GM23338 (cell line): ENCODE measurements around the gene SERTAD1.

Experiments used
- CREB1 ChIP-seq: fragments of 250-450 bp; sonication (Bioruptor Pico); IDR thresholded peaks from 2 replicates; pipeline ENCODE4 v1.5.0; 2020; ENCODE audit warnings: low read depth, mild to moderate bottlenecking, moderate library complexity
- CTCF ChIP-seq, 2 experiments: fragments of 200-600 bp in 1 of 2; sonication (generic) in 1 of 2; conservative IDR thresholded peaks; 2 replicates each; pipeline versions ENCODE4 v1.5.1 to v1.6.1; 2016 to 2017; ENCODE audit warnings: antibody characterized with exemption in 2 of 2, low read depth in 2 of 2, mild to moderate bottlenecking in 2 of 2, moderate library complexity in 1 of 2
- EZH2 ChIP-seq: fragments of 200-600 bp; sonication (generic); IDR thresholded peaks from one replicate; pipeline ENCODE4 v1.8.0; 2017; ENCODE audit warnings: antibody characterized with exemption, mild to moderate bottlenecking, low read depth; ENCODE audit not compliant: unreplicated experiment
- EZH2phosphoT487 ChIP-seq: fragments of 200-600 bp; sonication (generic); IDR thresholded peaks from one replicate; pipeline ENCODE4 v1.8.1; 2018; ENCODE audit warnings: antibody characterized with exemption; ENCODE audit not compliant: unreplicated experiment
- JUNB ChIP-seq: IDR thresholded peaks from one replicate; pipeline ENCODE4 v1.6.1; 2016; ENCODE audit warnings: antibody characterized with exemption; ENCODE audit not compliant: unreplicated experiment
- NANOG ChIP-seq: IDR thresholded peaks from 2 replicates; pipeline ENCODE4 v1.6.1; 2016; ENCODE audit warnings: antibody characterized with exemption, borderline replicate concordance
- POLR2AphosphoS5 ChIP-seq: IDR thresholded peaks from 2 replicates; pipeline ENCODE4 v1.6.1; 2016; ENCODE audit warnings: antibody characterized with exemption, low read depth
- REST ChIP-seq: IDR thresholded peaks from one replicate; pipeline ENCODE4 v1.6.1; 2018; ENCODE audit warnings: antibody characterized with exemption; ENCODE audit not compliant: unreplicated experiment

GRCh38 chr19:40395956-40396355 lies 29.8 kb downstream of the SERTAD1 start:
- TF ChIP-seq CTCF (conservative IDR thresholded peaks at IDR 0.05; ENCODE audit: low read depth in 2 of 2) = no peak
- no peak for TF ChIP-seq POLR2AphosphoS5
- TF ChIP-seq CREB1 = no peak
- no peak for TF ChIP-seq EZH2phosphoT487
- TF ChIP-seq JUNB = no peak
- no peak for TF ChIP-seq EZH2
- no peak for TF ChIP-seq NANOG
- no peak for TF ChIP-seq REST
